Testis (tissue), 3 donors: ENCODE measurements around the gene GABBR2. TPM values are rescaled to one million over a fixed set of nuclear protein-coding genes. Genes with fewer than 3 reads are reported as not detected.

Experiments
- DNase-seq: peaks from one replicate; pipeline ENCODE4 v3.0.0-alpha.2; 2019
- H3K27ac ChIP-seq, 2 donors: fragments of 200-600 bp; sonication (generic); one replicate each; pipeline ENCODE4 v1.5.1; 2019
- H3K27me3 ChIP-seq: fragments of 200-600 bp; sonication (generic); one replicate; pipeline ENCODE4 v1.5.1; 2019
- H3K36me3 ChIP-seq: fragments of 200-600 bp; sonication (generic); one replicate; pipeline ENCODE4 v1.5.1; 2017; ENCODE audit warnings: low read depth; ENCODE audit errors: missing control alignments
- H3K4me1 ChIP-seq: fragments of 200-600 bp; sonication (generic); one replicate; pipeline ENCODE4 v1.5.1; 2019
- H3K4me3 ChIP-seq, 2 donors: fragments of 200-600 bp; sonication (generic); one replicate each; pipeline ENCODE4 v1.5.1; 2017 to 2019
- H3K9me3 ChIP-seq: fragments of 200-600 bp; sonication (generic); one replicate; pipeline ENCODE4 v1.5.1; 2017
- POLR2A ChIP-seq: fragments of 450-650 bp; IDR thresholded peaks from one replicate; pipeline ENCODE4 v1.6.1; 2017; ENCODE audit warnings: antibody characterized with exemption, mild to moderate bottlenecking, moderate library complexity
- WGBS, 2 donors: methylation state at CpG; one replicate each; pipeline ENCODE4 v1.1.5; 2018; 5-methylcytosine and 5-hydroxymethylcytosine counted together
- intact Hi-C: fragments of 100-400 bp; cut with DNase I; formaldehyde crosslinking; loops from one replicate; pipeline ENCODE4 v1.15.1; 2023; ENCODE audit warnings: low total_unique reads
- polyA plus RNA-seq: library from polyadenylated mRNA; stranded (reverse); fragments of 350-450 nt; fragmentation: Illumina TruSeq; extraction: RNeasy Lipid Tissue Mini Kit (QIAGEN cat#74804); gene quantifications from one replicate; pipeline ENCODE4 v1.2.3, GENCODE V29; 2014; ENCODE audit warnings: low read depth, low replicate concordance; ENCODE audit not compliant: insufficient read depth
- total RNA-seq, 2 donors: library from RNA; depleted of rRNA; stranded (reverse); fragments of >200 nt; gene quantifications; one replicate each; pipeline ENCODE4 v1.2.3, GENCODE V29; 2016
- TF ChIP-seq, protein P1 (sequence below), 3 experiments: fragments of 450-650 bp in 2 of 3; fragments of 200-600 bp in 1 of 3; sonication (generic) in 1 of 3; IDR thresholded peaks; one replicate each; pipeline ENCODE4 v1.5.1; 2016 to 2019; ENCODE audit warnings: antibody characterized with exemption in 3 of 3, mild to moderate bottlenecking in 2 of 3, moderate library complexity in 1 of 3

Gene GABBR2
- total and polyA plus RNA-seq, 3 donors from 2014 or later: 3.0 to 8.1 (median 6.9) TPM

DNA sequence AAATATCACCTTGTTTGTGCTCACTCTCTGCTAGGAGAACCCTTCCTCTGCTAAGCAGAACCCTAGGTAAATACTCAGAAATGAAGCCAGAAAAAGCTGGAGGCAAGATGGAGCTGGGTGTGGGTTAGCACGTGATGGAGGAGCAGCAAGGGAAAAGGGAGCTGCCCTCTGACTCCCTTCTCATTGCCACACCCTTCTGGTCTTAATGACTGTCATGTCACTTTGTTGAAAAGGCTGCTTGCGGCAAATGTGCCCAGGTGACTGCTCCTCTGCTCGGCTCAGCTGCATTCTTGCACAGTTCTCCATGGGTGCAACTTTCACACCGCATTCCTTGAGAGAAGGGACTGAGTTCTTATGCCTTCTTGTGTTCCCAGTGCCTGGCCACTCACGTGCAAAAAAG, 416.9 kb downstream of the GABBR2 start:
- 61 to 76% methylated on average over 5 of the region's 5 CpGs for WGBS, 2 donors

DNA sequence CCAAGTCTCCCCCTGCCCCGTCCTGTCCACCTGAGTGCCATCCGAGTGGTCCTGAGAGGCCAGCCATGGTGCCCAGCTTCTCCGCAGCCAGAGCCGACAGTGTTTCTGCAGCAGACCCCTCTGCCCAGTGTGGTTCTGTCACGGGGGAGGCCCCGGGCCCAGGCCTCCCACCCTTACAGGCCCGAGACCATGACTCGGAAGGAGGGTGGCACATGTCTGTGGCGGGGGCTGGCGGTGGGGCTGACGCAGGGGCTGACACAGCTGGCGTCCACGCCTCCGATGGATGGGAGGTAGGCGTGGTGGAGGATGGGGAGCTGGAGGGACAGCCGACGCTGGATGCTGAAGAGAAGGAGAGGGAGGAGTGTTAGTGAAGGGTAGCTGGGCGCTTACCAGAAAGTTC, 418.3 kb downstream of the GABBR2 start:
- Histone ChIP-seq H3K27ac (no peak overlapping the region), H3K36me3 (no peaks in the 10 kb centered on the region), H3K4me1 (no peaks in the 10 kb centered on the region), H3K27me3 (no peaks in the 10 kb centered on the region), H3K9me3 (no peaks in the 10 kb centered on the region), H3K4me3 (no peak overlapping the region)
- intact Hi-C loops: no loop called here
- no peak for DNase-seq
- WGBS, 2 donors: 91 to 97% methylated on average over 17 to 18 of the region's 18 CpGs
- TF ChIP-seq, protein P1, sequence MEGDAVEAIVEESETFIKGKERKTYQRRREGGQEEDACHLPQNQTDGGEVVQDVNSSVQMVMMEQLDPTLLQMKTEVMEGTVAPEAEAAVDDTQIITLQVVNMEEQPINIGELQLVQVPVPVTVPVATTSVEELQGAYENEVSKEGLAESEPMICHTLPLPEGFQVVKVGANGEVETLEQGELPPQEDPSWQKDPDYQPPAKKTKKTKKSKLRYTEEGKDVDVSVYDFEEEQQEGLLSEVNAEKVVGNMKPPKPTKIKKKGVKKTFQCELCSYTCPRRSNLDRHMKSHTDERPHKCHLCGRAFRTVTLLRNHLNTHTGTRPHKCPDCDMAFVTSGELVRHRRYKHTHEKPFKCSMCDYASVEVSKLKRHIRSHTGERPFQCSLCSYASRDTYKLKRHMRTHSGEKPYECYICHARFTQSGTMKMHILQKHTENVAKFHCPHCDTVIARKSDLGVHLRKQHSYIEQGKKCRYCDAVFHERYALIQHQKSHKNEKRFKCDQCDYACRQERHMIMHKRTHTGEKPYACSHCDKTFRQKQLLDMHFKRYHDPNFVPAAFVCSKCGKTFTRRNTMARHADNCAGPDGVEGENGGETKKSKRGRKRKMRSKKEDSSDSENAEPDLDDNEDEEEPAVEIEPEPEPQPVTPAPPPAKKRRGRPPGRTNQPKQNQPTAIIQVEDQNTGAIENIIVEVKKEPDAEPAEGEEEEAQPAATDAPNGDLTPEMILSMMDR (IDR thresholded peaks at IDR 0.05): no peak
- TF ChIP-seq POLR2A: no peak

More for the DNA sequence above, 416.9 kb downstream of the GABBR2 start:
- Histone ChIP-seq H3K9me3 (no peaks in the 10 kb centered on the region), H3K27me3 (no peaks in the 10 kb centered on the region), H3K4me1 (no peaks in the 10 kb centered on the region), H3K36me3 (no peaks in the 10 kb centered on the region), H3K4me3 (no peak overlapping the region), H3K27ac (no peak overlapping the region)
- TF ChIP-seq, protein P1 (IDR thresholded peaks at IDR 0.05): no peak
- no peak for TF ChIP-seq POLR2A
- no peak for DNase-seq
- intact Hi-C loops: no loop called here

DNA sequence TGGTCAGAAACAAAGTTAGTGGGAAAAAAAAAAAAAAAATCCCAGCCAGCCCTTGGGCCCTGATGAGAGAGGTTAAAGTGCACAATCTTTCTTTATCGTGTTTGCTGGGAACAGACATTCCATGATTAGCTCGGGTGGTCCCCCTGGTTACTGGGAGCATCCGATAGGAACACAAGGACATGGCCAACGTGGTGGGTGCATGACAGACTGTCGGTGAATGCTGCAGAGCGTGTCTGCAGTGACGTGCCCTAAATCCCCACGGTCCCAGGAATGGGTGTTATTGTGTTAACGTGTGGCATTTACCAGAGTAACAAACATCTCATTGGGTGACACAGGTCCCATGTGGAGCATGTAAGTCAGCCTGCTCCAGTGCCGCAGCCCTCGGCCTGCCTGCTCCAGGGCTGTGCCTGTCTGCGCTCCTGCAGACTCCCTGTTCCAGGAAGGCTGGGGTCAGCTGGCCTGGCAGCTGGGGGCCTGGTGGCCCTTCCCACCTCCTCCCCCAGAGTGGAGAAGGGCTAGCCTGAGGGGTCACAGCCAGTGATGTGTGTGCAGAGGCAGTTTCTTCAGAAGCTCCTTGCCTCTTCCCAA, 419.0 kb downstream of the GABBR2 start:
- 69% methylated on average over 9 to 12 of the region's 12 CpGs for WGBS, 2 donors
- Histone ChIP-seq H3K36me3 (no peaks in the 10 kb centered on the region), H3K9me3 (no peaks in the 10 kb centered on the region), H3K27ac (no peak overlapping the region), H3K27me3 (no peaks in the 10 kb centered on the region), H3K4me1 (no peaks in the 10 kb centered on the region), H3K4me3 (no peak overlapping the region)
- no peak for DNase-seq
- intact Hi-C loops: no loop called here
- TF ChIP-seq, protein P1 (IDR thresholded peaks at IDR 0.05): no peak
- no peak for TF ChIP-seq POLR2A

DNA sequence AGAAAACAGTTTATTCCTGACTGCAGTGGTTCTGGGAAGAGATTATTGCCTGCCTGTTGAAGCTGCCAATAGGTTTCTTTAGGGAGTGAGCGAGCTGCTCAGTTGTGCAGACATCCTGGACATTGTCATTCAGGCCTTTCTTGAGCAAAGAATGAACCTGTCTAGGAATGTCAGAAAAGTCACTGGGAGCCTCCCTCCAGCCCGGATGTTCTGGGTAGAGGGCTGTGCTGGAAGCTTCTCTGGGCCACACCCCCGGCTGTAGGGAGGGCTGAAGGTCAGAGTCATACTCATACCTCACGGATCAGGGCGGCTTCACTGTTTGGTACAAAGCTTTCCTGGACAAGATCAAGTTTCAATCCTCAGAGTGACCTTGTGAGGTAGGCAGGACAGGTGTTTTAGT, 419.9 kb downstream of the GABBR2 start:
- no peaks in the 10 kb centered on the region for H3K4me1 ChIP-seq
- no peak overlapping the region for H3K27ac ChIP-seq
- no peaks in the 10 kb centered on the region for H3K9me3 ChIP-seq
- DNase-seq: no peak
- no peaks in the 10 kb centered on the region for H3K27me3 ChIP-seq
- WGBS, 2 donors: 78 to 86% methylated on average over 1 to 5 of the region's 5 CpGs
- TF ChIP-seq, protein P1 (IDR thresholded peaks at IDR 0.05): no peak
- no peak for TF ChIP-seq POLR2A
- H3K4me3 ChIP-seq: no peak overlapping the region
- intact Hi-C loops: no loop called here
- no peaks in the 10 kb centered on the region for H3K36me3 ChIP-seq

DNA sequence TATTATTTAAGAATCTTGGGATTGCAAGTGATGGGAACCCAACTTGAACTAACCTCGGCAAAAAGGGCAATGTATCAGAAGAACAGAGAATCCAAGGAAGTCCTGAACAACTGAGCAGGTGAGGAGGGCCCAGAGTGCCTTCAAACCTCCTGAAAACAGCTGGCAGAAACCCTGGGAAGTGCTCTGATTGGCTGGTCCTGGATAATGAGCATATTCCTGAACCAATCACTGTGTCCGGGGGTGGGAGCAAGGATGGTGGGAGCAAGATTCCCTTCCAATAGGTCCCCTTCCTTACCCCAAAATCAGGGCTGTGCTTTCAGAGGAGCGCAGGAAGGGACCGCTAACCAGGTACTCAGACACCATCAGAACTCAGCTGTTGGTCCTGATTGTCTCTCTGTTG, 421.4 kb downstream of the GABBR2 start:
- no peaks in the 10 kb centered on the region for H3K9me3 ChIP-seq
- WGBS, 2 donors: 59 to 76% methylated on average over 4 of the region's 4 CpGs
- intact Hi-C loops: no loop called here
- no peak overlapping the region for H3K27ac ChIP-seq
- no peak overlapping the region for H3K4me3 ChIP-seq
- no peaks in the 10 kb centered on the region for H3K4me1 ChIP-seq
- H3K36me3 ChIP-seq: no peaks in the 10 kb centered on the region
- peak; percentile 66 for DNase-seq
- no peaks in the 10 kb centered on the region for H3K27me3 ChIP-seq
- TF ChIP-seq POLR2A: no peak
- TF ChIP-seq, protein P1 (IDR thresholded peaks at IDR 0.05): no peak
